NCI-H1092 treated with DMSO at 0.1 percent for 48 hours (cell line): ENCODE data around the gene RPS19BP1.
"Not testable (repeated sequence)": the region's sequence is repeated elsewhere in the genome, so short reads cannot be mapped to it uniquely, and the experiment has no call there.

Experiments used
- DNase-seq: peaks from one replicate; lab custom pipeline; 2025; lab: John Stamatoyannopoulos, UW

The RPS19BP1 gene

GRCh38 chr22:39528681-39529486 lies 3.7 kb downstream of the RPS19BP1 start:
- DNase-seq, result peak; percentile 93

GRCh38 chr22:39528080-39528661 lies 4.4 kb downstream of the RPS19BP1 start:
- DNase-seq, result peak; percentile 26

- DNase-seq, result peak; percentile 12
These were observed 5.0 kb downstream of the RPS19BP1 start for GRCh38 chr22:39527481-39527961.

- DNase-seq, result no peak
These were observed 5.8 kb downstream of the RPS19BP1 start for GRCh38 chr22:39526736-39527171.

DNA sequence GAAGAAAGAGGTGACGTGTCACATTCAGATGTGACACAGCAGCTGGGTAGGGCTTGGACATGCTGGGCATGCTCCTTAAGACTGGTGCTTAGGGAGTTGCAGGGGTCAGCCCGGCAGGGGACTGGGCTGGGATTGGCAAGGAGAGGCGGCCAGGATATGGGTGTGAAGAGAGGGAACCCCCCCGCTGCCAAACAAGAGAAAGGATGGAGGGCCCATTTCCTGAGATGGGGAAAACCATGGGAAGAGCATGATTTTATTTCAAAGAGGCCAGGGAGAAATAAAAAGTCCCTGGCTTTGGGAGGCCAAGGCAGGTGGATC lies 6.9 kb downstream of the RPS19BP1 start:
- DNase-seq, result no peak

- DNase-seq, result no peak
These were observed 7.5 kb downstream of the RPS19BP1 start for GRCh38 chr22:39524753-39525657.

GRCh38 chr22:39524089-39524752 lies 8.3 kb downstream of the RPS19BP1 start:
- no peak for DNase-seq

DNA sequence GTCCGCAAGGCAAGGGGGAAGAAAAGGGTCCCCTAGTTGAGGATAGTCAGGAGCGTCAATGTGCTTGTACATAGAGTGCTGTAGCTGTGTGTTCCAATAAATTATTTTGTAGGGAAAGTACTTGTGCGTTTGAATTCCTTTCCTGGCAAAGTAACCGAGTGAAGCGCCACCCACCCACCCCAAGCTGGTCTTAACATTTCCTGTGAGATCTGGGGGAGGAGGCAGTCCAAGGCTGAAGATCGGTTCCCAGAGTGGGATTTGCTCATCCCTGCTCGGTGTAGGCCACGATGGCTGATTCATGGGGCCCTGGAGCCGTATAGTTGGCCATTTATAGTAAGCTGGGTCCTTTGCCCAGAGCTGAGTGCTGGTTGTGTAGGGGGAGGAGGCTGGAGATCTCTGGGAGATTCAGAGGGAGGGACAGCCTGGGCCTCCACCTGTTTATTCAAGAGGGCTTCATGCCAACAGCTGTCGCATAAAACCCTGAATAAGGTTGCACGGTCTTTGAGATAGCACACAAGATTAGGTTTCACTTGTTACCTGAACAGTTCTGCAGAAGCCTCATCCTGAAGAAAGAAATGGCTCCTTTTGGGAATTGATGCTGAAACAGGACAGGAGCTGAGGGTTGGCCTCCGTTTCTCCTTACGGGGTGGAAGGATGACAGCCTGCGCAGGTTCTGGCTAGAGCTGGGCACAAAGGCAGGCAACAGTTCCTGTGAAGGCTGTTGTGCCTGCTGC lies 9.8 kb downstream of the RPS19BP1 start:
- DNase-seq, result peak; percentile 56

DNA sequence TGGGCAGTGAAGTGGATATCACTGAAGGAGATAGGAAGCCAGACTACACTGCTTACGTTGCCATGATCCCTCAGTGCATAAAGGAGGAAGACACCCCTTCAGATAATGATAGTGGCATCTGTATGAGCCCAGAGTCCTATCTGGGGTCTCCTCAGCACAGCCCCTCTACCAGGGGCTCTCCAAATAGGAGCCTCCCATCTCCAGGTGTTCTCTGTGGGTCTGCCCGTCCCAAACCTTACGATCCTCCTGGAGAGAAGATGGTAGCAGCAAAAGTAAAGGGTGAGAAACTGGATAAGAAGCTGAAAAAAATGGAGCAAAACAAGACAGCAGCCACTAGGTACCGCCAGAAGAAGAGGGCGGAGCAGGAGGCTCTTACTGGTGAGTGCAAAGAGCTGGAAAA lies 10.5 kb downstream of the RPS19BP1 start:
- DNase-seq, result not testable (repeated sequence)

- peak; percentile 29 for DNase-seq
These were observed 11.3 kb downstream of the RPS19BP1 start for GRCh38 chr22:39521106-39521885.

- peak; percentile 95 for DNase-seq
These were observed 12.1 kb downstream of the RPS19BP1 start, which contains the start of gene ATF4 for GRCh38 chr22:39520226-39521105. Gene ATF4 (plus strand): TSS chr22:39520562. CDS start chr22:39521446, 884 bp downstream.

GRCh38 chr22:39519681-39520225 lies 12.8 kb downstream of the RPS19BP1 start:
- DNase-seq, result peak; percentile 99

DNA sequence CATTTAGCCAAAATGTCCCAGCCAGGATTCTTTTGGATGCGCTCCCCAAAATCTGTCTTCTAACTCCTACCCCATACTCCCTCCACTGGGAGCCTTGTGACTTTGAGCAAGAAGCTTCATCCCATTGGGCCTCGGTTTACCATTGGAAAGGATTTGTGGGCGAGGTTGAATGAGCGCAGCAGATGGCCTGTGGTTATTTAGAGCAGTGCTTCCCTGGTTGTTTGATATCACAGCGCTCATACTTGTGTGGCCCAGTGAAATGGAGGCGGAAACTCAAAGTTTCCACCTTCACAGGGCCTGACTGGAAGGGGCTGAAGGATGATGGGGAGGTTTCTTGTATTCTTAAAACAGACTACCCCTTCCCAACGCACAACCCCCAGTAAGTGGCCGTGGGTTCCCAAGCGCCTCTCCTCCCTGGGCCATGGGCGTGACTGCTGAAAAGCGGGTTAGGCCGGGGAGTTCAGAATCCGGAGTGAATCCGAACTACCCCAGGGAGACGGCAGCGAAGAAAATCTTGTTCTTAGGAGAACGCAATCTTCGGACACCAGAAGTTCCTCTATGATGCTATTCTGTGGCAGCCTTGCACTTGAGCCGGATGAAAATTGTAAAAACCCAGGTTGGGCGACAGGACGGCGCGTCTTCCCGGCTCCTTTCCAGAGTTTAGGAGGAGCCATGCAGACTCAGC lies 13.4 kb downstream of the RPS19BP1 start:
- peak; percentile 23 for DNase-seq

GRCh38 chr22:39518144-39518786 lies 14.3 kb downstream of the RPS19BP1 start:
- DNase-seq, result no peak

- DNase-seq, result no peak
These were observed 15.1 kb downstream of the RPS19BP1 start for GRCh38 chr22:39517470-39517869.

DNA sequence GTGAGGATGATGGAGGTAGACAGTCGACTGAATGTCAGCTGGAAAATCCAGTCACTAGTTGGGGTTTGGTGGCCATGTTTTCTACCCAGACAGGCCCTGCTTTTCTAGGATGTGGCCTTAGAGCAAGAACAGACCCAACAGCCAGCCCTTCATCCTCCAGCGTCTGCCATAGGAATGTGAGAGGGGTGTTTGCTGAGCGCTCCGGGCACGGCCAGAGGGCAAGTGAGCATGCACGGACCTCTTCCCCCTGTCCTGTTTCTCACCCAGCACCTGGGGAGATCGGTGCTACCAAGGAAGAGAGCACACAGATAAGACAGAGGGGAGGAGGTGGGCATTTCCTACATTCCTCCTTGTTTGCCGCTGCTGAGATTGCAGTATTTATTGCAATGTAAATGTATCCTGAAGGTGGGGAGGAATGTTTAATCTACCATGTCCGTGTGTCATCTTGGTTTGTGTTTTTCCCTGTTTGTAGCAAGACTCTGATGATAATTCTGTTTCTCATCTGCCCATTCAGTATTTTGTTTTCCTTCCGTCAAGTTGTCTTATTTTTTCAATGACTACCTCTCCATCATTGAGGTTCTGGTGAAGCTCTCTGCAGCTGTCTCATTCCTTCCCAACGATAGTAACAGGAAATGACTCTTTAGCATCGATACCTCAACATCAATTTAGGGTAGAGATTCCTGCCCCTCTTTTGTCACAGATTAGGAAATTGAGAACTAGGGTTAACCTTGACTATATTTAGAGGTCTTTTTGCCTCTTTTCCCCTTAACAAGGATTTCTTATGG lies 17.1 kb downstream of the RPS19BP1 start:
- no peak for DNase-seq

DNA sequence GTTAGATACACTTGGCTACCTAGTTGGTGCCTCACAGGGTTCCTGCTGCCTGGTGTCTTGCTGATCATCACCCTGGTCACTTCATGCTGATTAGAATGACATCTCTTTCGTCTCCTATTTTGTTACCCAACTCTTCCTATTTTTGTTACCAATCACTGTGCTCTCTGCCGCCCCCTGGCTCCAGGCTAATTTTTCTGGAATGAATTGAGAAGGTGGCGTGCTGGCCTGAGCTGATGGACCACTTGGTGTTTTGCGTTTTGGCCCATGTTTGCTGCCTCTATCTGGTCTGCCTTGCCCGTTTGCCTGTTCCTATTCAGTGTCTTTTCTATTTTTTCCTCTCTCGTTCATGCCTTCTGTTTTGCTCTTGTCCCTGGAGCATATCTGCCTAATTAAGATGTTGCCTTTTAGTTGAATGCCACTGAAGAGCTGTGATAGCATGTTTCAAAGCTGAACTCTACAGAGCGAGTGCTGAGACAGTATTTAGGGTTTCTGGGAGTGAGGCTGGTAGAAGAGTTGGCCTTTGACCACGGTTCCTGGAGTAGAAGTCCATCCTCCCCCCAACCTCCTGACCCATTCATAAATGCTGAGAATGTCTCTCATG lies 18.1 kb downstream of the RPS19BP1 start:
- DNase-seq, result peak; percentile 10
